ENCODE data around the gene FAM76A.
"Not testable (repeated sequence)": the region's sequence is repeated elsewhere in the genome, so short reads cannot be mapped to it uniquely, and the experiment has no call there.

FAM76A gene

DNA sequence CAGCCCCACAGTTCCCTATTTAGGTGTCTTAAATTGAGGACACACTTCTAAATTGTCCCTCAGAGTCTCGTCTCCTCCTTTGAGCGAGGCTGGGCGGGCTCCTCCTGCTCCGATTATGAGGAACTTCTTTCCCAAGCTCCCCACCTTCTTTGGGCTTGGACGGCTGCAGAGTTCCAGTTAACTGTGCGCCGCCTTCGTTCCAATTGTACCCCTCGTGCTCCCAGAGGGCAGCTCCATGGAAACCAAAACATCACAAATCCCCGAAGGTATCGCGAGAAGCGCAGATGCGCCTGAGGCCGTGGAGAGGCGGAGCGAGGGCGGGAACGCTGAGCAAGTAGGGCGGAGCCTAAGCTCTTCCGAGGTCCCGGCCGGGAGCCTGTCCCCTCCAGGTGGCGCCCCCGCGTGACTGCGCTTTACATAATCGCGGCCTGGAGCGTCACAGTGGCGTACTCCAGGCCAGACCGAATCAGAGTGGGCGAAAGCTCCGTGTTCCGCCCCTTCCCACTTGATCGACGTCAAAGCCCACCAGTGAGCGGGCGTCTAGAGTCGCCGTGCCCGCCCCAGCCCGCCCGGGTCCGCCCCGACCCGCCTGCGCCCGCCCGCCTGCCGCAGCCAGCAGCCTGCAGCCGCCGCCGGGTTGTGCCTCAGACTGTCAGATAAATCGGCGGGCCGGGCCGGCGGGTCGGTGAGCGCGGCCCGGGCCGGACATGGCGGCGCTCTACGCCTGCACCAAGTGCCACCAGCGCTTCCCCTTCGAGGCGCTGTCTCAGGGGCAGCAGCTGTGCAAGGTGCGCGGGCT is at the start of gene FAM76A:
TSS of gene FAM76A (plus strand) at position 588 of the 799 bp plus-strand sequence. CDS start at position 708, 120 bp downstream.
- peak; percentile 85 for DNase-seq

DNA sequence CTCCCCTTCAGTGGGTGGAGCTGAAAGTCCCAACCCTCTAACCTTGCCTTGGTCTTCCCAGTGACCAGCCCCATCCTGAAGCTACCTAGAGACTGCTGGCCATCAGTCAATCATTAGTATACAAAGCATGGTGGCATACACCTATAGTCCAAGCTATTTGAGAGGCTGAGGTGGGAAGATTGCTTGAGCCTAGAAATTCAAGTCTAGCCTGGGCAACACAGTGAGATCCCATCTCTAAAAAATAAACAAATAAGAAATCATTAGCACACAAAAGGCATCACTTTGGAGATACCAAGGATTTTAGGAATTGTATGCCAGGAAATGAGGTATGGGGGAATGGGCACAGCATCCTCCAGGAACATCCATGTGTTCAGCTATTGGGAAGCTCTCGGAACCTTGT is 49.4 kb upstream of the FAM76A start:
- no peak for DNase-seq

DNA sequence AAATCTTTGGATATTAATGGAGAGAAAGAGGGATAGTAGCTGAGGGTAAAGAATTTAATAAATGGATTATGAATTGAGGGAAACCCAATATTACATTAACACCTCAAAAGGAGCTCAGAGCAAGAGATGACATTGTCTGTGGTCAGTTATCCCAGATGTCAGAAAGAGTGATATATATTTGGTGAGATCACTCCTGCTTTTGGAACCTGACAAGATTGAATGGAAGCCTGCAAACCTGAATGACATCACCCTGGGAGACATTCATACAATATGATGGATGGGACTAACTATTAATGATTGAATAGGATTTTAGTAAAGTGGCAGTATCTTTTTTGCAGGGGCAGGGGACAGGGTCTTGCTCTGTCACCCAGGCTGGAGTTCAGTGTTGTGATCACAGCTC is 47.0 kb upstream of the FAM76A start:
- no peak for DNase-seq

DNA sequence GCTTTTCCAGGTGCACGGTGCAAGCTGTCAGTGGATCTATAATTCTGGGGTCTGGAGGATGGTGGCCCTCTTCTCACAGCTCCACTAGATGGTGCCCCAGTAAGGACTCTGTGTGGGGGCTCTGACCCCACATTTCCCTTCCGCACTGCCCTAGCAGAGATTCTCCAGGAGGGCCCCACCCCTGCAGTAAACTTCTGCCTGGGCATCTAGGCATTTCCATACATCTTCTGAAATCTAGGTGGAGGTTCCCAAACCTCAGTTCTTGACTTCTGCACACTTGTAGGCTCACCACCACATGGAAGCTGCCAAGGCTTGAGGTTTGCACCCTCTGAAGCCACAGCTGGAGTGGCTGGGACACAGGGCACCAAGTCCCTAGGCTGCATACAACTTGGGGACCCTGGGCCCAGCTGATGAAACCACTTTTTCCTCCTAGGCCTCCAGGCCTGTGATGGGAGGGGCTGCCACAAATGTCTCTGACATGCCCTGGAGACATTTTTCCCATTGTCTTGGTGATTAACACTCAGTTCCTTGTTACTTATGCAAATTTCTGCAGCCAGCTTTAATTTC is 45.5 kb upstream of the FAM76A start:
- DNase-seq: not testable (repeated sequence)

DNA sequence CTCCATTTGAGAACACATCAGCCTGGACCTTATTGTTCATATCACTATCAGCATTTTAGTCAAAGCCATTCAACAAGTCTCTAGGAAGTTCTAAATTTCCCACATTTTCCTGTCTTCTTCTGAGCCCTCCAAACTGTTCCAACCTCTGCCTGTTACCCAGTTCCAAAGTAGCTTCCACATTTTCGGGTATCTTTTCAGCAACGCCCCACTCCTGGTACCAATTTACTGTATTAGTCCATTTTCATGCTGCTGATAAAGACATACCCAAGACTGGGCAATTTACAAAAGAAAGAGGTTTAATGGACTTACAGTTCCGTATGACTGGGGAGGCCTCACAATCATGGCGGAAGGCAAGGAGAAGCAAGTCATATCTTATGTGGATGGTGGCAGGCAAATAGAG is 44.2 kb upstream of the FAM76A start:
- DNase-seq: not testable (repeated sequence)

DNA sequence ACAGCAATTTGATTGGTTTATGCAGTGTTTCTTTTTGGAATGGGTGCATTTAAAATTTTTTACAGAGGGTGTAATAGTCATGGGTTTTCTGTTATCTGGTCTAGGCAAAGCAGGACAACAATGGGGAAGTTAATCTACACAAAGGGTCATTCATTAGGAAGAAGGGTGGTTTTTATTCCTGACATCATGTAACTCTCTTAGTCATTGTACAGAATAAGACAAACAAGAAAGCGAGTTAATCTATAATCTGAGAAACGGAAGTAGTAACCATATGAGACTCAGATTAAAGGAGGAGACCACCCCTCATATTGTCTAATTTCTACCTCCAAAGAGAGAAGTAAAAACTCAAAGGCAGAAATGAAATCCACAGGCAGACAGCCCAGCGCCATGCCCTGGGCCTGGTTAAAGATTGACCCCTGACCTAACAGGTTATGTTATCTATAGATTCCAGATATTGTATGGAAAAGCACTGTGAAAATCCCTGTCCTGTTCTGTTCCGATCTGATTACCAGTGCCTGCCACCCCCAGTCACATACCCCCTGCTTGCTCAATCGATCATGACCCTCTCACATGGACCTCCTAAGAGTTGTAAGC is 43.3 kb upstream of the FAM76A start:
- DNase-seq: no peak

DNA sequence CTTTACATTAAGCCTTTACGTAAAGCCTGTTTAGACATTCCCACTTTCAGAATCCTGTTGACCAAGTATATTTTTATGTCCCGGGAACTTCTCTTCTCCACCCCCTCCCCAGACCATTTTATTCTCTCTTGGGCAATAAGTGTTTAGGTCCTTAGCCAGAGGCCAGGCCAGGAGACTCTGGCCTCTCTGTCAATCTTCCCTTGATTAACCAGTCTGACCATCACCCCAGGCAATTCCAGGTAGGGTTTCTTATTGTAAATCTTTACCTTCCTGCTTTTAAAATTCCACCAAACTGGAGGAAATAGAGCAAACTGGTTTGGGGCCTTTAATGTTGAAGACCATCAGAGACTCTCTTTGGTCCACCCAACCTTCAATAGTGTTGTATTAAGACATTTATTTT is 41.6 kb upstream of the FAM76A start:
- no peak for DNase-seq

DNA sequence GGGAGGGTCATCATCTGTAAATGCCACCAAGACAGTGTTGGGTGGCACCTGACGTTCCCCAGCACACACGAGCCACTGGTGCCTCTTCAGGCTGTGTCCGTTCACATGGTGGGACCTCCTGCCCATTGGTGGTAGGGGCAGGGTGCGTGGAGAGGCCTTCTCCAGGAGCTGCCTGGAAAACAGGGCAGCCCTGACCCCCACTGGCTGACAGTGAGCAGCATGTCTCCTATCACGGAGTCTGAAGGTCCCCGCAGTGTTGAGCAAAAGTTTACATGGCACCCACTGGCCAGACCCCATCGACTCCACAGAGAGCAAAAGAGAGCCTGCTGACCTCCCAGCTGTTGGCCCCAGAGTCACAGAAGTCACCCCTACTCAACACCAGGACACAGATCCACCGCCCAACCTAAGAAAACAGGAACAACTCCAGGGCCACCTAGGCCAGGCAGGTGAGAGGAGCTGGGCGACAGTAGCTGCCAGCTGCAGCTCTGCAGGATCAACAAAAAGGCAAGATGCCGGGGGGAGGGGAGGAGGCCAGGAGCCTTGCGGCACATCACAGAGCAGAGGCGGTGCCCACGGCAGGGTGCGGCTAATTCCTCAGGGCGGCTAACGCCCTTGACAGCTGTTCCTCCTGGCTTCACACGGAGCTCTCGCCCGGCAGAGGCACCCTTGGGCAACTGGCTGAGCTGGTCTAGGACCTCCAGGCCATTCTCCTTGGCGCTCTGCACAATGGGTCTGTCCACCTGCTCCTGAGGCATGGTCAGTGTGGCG is 39.4 kb upstream of the FAM76A start:
- DNase-seq: no peak

DNA sequence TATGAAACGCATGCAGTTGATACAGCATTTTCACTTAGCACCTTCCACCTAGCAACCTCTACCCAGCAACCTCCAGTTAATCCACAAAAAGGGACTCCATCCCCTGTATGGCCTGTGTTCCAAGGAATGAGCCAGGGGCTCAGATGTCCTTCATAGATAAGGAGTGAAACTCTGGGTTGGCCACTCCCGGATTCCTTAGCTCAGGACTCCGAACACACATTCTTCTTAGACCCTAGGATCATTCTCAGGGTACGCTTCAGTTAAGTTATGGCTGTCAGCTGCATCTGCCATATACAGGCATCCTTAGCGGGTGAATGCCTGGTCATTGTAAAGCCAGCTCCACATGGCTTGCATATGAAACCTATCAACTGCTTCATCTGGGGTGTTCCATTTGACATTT is 37.9 kb upstream of the FAM76A start:
- DNase-seq: no peak

DNA sequence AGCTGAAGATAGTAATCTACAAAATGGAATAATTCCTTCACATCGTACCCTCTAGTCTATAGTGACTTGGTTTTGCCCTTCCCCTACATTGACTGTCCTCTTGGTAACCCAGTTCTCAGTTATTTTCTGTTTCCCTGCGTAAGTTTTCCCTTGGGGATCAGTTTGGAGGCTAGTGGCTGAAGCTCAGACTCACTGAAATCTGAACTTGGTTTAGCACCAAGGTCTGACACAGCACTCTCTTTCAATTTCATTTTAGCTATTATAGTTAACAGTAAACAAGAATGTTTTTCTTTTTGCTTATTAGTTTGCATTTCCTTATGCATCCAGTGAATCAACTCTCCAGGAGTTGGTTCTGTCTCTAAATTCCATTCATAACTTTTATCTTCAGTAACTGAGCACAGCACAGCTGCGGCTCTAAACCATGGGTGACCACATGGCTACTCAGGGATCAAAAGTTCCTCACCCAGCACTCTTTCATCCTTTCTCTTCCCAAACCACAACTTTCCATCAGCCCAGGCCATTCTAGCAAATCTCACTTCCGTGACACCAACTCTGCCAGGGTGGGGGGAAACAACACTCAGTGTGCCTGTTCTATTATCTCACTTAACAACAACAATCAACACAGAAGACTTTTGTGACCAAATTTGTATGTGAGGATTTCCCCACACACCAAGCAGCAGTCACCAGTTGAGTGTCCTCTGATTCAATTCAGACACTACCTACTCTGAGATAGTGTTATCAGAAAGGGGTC is 36.2 kb upstream of the FAM76A start:
- no peak for DNase-seq

DNA sequence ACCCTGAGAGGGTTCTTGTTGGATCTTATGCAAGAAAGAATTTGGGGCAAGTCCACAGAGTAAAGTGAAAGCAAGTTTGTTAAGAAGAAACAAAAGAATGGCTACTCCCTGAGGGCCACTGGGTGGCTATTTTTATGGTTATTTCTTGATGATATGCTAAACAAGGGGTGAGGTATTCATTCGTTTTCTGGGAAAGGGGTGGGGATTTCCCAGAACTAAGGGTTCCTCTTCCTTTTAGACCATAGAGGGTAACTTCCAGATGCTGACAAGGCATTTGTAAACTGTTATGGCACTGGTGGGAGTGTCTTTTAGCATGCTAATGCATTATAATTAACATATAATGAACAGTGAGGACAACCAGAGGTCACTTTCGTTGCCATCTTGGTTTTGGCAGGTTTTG is 35.6 kb upstream of the FAM76A start:
- no peak for DNase-seq

DNA sequence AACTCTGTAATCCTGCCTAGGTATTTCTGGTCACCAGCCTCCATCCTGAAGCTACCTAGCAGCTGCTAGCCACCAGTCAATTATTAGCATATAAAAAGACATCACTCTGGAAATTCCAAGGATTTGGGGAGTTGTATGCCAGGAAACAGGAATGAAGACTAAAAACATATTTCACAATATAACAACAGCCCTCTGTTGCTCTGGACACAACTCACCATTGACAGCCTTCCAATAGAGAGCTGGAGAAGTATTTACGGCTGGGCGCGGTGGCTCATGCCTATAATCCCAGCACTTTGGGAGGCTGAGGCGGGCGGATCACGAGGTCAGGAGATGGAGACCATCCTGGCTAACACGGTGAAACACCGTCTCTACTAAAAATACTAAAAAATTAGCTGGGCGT is 28.9 kb upstream of the FAM76A start:
- DNase-seq: not testable (repeated sequence)

DNA sequence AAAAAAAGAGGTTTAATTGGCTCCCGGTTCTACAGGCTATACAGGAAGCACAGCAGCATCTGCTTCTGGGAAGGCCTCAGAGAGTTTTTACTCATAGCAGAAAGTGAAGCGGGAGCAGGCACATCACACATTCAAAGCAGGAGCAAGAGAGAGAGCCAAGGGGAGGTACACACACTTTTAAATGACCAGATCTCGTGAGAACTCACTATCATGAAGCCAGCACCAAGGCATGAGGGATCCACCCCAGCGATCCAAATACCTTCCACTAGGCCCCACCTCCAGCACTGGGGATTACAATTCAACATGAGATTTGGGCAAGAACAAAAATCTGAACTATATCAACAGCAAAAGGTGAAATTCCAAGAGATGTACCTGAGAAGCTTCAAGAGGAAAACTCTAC is 20.8 kb upstream of the FAM76A start:
- DNase-seq: no peak

DNA sequence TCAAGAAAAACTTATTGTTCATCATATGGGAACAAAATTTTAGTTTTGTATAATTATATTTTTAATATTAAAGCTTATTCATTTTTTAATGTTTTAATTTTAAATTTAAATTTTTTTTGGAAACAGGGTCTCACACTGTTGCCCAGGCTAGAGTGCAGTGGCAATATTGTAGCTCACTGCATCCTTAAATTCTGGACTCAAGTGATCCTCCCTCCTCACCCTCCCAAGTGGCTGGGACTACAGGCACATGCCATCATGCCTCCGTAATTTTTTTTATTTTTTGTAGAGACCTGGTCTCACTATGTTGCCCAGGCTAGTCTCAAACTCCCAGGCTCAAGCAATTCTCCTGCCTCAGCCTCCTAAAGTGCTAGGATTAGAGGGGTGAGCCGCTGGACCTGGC is 20.2 kb upstream of the FAM76A start:
- no peak for DNase-seq

DNA sequence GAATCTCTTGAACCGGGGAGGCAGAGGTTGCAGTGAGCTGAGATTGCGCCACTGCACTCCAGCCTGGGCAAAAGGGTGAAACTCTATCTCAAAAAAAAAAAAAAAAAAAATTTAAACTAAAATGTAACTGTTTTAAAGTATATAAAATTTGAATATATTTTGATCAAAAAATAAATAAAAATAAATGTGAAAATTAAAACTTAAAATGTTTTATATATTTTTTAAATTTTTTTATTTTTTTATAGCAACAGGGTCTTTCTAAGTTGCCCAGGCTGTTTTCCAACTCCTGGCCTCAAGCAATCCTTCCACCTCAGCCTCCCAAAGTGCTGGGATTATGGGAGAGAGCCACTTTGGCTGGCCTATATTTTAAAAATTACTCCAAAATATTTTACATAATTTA is 15.2 kb upstream of the FAM76A start:
- no peak for DNase-seq

DNA sequence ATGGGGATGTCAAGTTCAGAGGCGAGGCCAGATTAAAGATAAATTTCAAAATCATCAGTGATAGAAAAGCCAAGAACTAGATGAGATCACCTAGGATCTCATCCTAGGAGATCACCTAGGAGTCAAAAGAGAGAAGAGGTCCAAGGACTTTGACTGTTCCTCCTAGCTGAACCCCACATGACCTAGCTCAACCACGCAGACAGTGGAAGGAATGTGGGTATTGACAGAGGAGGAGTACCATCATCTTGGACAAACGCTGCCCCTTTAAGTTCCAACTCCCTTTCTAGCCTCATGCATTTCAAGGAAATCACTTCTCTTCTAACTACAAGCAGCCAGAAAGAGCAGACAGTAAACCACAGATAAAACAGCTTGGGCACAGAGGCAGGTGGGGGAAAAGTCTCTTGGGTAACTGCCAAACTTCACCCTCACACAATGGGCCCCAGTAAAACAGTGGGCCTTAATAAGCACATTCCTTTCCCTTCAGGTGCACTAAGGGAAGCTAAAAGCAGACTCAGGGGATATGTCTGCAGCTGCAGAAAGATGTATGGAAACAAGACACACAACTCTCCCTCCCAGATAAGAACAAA is 12.5 kb upstream of the FAM76A start:
- DNase-seq: no peak

DNA sequence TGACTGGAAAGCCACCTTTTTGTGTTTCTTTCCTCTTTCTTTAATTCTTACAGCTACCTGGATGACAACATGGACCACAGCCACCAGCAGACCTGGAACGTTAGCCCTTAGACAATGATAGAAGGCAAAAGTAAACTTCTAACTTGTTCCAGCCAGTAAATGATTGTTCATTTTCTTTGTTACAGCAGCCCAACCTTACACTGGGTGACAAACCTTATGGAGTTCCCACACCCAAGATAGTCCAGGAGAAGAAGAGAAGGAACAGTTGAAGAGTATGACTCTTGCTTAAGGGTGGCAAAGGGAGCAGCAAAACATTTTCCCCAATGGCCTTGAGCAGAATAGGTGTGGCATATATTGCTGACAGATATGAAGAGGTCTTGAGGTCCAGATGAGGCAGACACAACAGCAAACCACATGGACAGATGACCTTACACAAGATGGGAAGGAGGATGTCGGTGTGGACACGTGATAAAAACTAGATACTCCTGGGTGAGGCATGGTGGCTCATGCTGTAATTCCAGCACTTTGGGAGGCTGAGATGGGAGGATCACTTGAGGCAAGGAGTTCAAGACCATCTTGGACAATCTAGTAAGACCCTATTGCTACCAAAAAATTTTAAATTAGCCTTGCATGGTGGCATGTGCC is 11.8 kb upstream of the FAM76A start:
- no peak for DNase-seq

DNA sequence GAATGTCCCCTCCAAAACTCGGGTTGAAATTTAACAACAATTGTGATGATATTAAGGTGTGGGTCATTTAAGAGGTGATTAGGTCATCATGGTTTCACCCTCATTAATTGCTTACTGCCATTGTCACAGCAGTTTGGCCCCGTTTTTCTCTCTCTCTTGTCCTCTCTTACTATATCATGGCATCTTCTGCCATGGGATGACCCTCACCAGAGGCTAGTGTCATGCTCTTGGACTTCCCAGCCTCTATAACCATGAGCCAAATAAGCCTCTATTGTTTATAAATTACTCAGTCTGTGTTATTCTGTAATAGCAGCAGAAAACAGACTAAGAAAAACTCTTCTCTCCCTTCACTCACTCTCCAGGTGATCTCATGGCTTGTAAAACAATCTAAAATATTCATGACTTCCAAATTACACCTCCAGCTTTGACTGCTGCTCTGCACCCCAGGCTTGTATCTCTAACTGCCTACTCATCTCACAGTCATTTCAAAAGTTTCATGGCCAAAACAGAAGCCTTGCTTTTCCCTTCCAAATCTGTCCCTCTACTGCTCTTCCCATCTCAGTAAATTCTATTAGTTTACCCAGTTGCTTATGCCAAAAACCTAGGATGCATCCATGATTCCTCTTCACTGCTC is 9.4 kb upstream of the FAM76A start:
- DNase-seq: no peak

DNA sequence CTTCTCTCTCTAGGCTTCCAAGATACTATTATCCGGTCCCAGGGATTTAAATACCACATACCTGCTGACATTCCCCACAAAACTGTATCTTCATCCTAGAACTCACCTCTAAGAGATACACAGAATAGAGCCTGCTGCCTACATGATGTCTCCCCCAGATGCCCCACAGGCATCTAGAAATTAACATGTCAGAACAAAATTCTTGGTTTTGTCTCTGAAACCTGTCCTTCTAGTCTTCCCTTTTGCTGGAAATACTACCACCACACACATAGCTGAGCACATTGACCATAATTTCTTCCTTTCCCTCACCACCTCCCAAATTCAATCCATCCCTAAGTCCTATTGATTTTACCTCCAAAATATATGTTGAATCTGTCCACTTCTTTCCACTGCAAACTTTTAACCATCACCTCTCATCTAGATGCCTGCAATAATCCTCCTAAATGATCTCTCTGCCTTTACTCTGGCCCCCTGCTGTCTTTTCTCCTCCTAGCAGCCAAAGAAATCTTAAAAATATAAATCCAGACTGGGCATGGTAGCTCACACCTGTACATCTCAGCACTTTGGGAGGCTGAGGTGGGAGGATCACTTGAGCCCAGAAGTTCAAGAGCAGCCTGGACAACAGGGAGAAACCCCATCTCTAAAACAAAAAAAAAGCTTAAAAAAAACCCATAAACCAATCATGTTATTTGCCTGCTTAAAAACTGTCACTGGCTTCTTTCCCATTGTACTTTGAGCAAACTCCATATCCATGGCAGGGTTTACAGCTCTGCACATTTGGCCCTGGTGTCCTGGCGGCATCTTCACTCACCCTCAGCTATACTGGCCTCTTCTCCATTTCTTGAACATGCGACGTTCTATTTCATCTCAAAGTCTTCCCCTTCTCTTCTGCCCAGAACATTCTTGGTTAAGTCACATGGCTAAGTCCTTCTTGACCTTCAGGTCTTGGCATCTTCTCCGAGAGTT is 6.2 kb upstream of the FAM76A start:
- no peak for DNase-seq

DNA sequence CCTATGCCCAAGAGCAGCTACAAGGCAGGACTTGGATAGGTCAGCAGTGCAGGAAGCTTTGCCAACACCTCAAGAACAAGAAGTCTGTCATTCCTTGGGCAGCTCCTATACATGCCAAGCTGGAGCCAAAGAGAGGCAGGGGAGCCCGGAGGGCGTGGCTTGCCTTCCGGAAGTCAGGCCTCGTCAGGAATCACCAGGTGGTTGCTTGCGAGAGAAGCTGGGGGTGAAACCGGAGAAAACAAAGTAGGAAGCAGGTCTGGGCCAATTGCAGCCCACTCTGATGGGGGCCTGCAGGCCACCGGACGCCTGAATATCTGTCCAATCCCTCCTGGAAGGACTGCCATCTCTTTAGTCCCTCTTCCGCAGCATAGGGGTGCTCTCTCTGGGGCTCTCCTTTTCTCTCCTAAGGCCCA is 794 bp upstream of the FAM76A start:
- DNase-seq: no peak

Data from NCI-H2081 treated with DMSO at 0.1 percent for 48 hours (cell line).